Mesendoderm (in vitro differentiated cells): Measurements from ENCODE around the gene PCNX1.

Experiments
- DNase-seq: peaks from one replicate; pipeline ENCODE4 v3.0.0; 2013
- H2AK5ac ChIP-seq: 2 replicates; pipeline ENCODE4 v1.6.1; 2013; ENCODE audit warnings: low read length, inconsistent platforms
- H2BK120ac ChIP-seq: 2 replicates; pipeline ENCODE4 v1.6.1; 2013; ENCODE audit warnings: low read depth, mild to moderate bottlenecking, low read length, moderate library complexity, mixed read lengths
- H2BK15ac ChIP-seq: replicated peaks from 2 replicates; pipeline ENCODE4 v1.6.1; 2013; ENCODE audit warnings: low read depth, mild to moderate bottlenecking, moderate library complexity
- H2BK5ac ChIP-seq: 2 replicates; pipeline ENCODE4 v1.6.1; 2013; ENCODE audit warnings: low read length, inconsistent platforms
- H3K18ac ChIP-seq: 2 replicates; pipeline ENCODE4 v1.6.1; 2013; ENCODE audit warnings: mild to moderate bottlenecking, low read length, mixed read lengths
- H3K23ac ChIP-seq: one replicate; pipeline ENCODE4 v1.6.1; 2013; ENCODE audit warnings: low read length
- H3K27ac ChIP-seq: 2 replicates; pipeline ENCODE4 v1.5.1; 2013; ENCODE audit warnings: low read depth, mild to moderate bottlenecking, inconsistent platforms, low read length, moderate library complexity
- H3K27me3 ChIP-seq: 2 replicates; pipeline ENCODE4 v1.6.1; 2013; ENCODE audit warnings: low read length, control low read depth, mild to moderate bottlenecking, inconsistent platforms; ENCODE audit not compliant: insufficient read depth, poor library complexity
- H3K36me3 ChIP-seq: 2 replicates; pipeline ENCODE4 v1.6.1; 2013; ENCODE audit warnings: low read length, inconsistent platforms; ENCODE audit not compliant: control insufficient read depth, insufficient read depth
- H3K4ac ChIP-seq: one replicate; pipeline ENCODE4 v1.6.1; 2013; ENCODE audit warnings: low read depth, mild to moderate bottlenecking, low read length, moderate library complexity
- H3K4me1 ChIP-seq: 2 replicates; pipeline ENCODE4 v1.6.1; 2013; ENCODE audit warnings: low read depth, low read length, inconsistent platforms; ENCODE audit not compliant: control insufficient read depth
- H3K4me2 ChIP-seq: 2 replicates; pipeline ENCODE4 v1.6.1; 2013; ENCODE audit warnings: low read length
- H3K4me3 ChIP-seq: 2 replicates; pipeline ENCODE4 v1.5.1; 2013; ENCODE audit warnings: mild to moderate bottlenecking, low read length
- H3K56ac ChIP-seq: one replicate; pipeline ENCODE4 v1.6.1; 2013; ENCODE audit warnings: low read length
- H3K79me1 ChIP-seq: 2 replicates; pipeline ENCODE4 v1.6.1; 2013; ENCODE audit warnings: low read length, inconsistent platforms
- H3K79me2 ChIP-seq: 2 replicates; pipeline ENCODE4 v1.6.1; 2013; ENCODE audit warnings: mild to moderate bottlenecking, low read length; ENCODE audit not compliant: control insufficient read depth, insufficient read depth
- H3K9ac ChIP-seq: 2 replicates; pipeline ENCODE4 v1.6.1; 2013; ENCODE audit warnings: low read length, inconsistent platforms
- H4K5ac ChIP-seq: one replicate; pipeline ENCODE4 v1.6.1; 2013; ENCODE audit warnings: low read length
- H4K8ac ChIP-seq: one replicate; pipeline ENCODE4 v1.6.1; 2013; ENCODE audit warnings: low read depth, mild to moderate bottlenecking, control low read depth, low read length, moderate library complexity
- WGBS: extraction: QIAGEN DNeasy Blood & Tissue Kit; methylation state at CpG from one replicate; pipeline ENCODE4 v1.1.7; 2013; ENCODE audit warnings: low lambda C conversion rate, missing lambda C conversion rate; ENCODE audit not compliant: insufficient coverage; ENCODE audit errors: extremely low coverage; 5-methylcytosine and 5-hydroxymethylcytosine counted together

Gene PCNX1

DNA sequence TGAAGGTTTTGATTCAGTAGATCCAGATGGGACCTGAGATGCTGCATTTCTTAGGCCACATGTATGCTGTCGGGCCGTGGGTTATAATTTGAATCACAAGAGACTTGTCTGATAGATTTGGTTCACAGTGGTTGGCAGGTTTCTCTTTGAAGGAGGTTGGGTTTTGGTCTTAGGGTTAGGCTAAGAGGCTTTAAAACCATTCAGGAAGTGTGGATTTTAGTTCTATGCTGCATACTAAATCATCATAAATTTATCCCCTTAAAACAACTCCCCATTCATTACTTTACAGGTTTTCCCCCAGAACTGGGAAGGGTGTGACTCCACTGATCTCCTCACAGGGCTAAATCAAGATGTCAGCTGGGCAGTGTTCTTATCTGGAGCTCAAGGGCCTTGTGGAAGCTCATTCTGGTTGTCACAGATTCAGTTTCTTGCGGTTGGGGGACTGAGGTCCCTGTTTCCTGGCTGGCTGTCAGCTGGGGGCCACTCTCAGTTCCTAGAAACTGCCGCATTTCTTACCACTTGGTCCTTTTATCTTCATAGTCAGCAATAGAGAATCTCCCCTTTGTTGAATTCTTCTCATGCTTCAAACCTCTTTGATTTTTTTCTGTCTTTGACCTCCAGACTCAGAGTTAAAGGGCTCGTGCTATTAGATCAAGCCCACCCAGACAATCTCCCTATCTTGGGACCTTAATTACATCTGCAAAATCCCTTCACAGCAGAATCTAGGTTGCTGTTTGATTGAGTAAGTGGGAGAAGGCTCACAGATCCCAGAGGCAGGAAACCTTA is 20.6 kb upstream of the PCNX1 start:
- H4K5ac ChIP-seq = no peak overlapping the region
- no peak overlapping the region for H3K18ac ChIP-seq
- H4K8ac ChIP-seq = no peak overlapping the region
- H2BK120ac ChIP-seq = no peak overlapping the region
- H2AK5ac ChIP-seq = no peak overlapping the region
- H3K79me2 ChIP-seq = no peaks in the 10 kb centered on the region
- no peaks in the 10 kb centered on the region for H3K36me3 ChIP-seq
- no peak overlapping the region for H3K27ac ChIP-seq
- peak; percentile 46 for DNase-seq
- H2BK5ac ChIP-seq = no peak overlapping the region
- H3K23ac ChIP-seq = no peak overlapping the region
- H3K4me1 ChIP-seq = no peaks in the 10 kb centered on the region
- H3K79me1 ChIP-seq = no peaks in the 10 kb centered on the region
- WGBS = no CpG with 5 or more reads among the region's 5 CpGs
- no peak overlapping the region for H3K4ac ChIP-seq
- H3K56ac ChIP-seq = no peak overlapping the region
- no peak overlapping the region for H3K4me2 ChIP-seq
- H2BK15ac ChIP-seq = no peak overlapping the region
- H3K9ac ChIP-seq = no peak overlapping the region
- no peak overlapping the region for H3K4me3 ChIP-seq
- H3K27me3 ChIP-seq = no peaks in the 10 kb centered on the region

DNA sequence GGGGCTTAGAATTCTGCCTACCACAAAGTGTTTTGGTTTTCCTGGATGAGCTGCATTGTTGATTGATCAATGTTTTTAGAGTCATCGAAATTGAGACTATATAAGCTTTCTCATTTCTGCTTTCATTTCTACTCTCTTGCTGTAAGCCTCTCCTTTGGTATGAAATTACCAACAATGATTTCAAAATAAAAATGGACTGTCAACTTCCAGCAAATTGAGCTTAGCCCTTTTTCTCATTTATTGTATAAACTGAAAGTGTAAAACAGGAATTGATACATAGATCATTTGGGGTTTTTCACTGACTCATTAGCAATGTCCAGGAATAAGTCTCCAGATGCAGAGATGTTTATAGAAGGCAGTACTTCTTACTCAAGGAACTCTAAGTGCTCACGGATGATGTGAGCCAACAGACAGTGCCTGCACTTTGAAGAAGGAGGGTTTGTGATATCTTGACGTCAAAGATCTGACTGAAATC is 20.0 kb upstream of the PCNX1 start:
- H3K9ac ChIP-seq = no peak overlapping the region
- H3K79me1 ChIP-seq = no peaks in the 10 kb centered on the region
- H3K56ac ChIP-seq = no peak overlapping the region
- H3K4me2 ChIP-seq = no peak overlapping the region
- H3K79me2 ChIP-seq = no peaks in the 10 kb centered on the region
- H3K27ac ChIP-seq = no peak overlapping the region
- DNase-seq = no peak
- H3K18ac ChIP-seq = no peak overlapping the region
- no peaks in the 10 kb centered on the region for H3K36me3 ChIP-seq
- H3K4ac ChIP-seq = no peak overlapping the region
- no peak overlapping the region for H2BK15ac ChIP-seq
- no peak overlapping the region for H4K5ac ChIP-seq
- H4K8ac ChIP-seq = no peak overlapping the region
- H3K4me1 ChIP-seq = no peaks in the 10 kb centered on the region
- no peak overlapping the region for H2AK5ac ChIP-seq
- no peak overlapping the region for H3K23ac ChIP-seq
- no peaks in the 10 kb centered on the region for H3K27me3 ChIP-seq
- no peak overlapping the region for H3K4me3 ChIP-seq
- WGBS = no CpG with 5 or more reads among the region's 3 CpGs
- no peak overlapping the region for H2BK5ac ChIP-seq
- no peak overlapping the region for H2BK120ac ChIP-seq

DNA sequence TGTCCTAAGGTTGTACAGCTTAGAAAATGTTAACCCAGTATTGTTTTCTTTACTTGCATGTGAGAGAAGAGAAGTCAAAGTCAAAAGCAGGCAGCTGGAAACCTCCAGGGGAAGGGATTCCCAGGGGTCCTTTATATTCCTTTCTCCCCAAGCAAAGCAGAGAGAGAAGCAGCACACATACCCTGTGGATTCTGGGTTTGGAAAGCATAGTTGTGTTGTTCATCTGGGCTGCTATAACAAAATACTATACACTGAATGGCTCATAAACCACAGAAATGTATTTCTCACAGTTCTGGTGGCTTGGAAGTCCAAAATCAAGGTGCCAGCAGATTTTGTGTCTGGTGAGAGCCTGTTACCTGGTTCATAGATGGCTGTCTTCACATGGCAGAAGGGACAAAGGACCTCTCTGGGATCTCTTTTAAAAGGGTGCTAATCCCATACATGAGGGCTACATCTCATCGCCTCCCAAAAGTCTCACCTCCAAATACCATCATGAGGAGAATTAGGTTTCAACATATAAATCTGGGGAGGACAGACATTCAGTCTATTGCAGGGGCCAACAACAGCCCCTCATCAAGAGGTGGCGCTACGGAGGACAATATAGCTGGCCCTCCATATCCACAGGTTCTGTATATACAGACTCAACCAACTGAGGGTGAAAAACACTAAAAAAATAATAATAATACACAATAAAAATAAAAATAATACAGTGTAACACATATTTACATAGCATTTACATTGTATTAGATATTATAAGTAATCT is 19.3 kb upstream of the PCNX1 start:
- Histone ChIP-seq H3K18ac (no peak overlapping the region), H3K56ac (no peak overlapping the region), H3K4me3 (no peak overlapping the region), H2BK5ac (no peak overlapping the region), H3K9ac (no peak overlapping the region), H3K4me2 (no peak overlapping the region), H3K4me1 (no peaks in the 10 kb centered on the region), H3K27me3 (no peaks in the 10 kb centered on the region), H2BK15ac (no peak overlapping the region), H4K5ac (no peak overlapping the region), H3K23ac (no peak overlapping the region), H2BK120ac (no peak overlapping the region), H4K8ac (no peak overlapping the region), H3K79me1 (no peaks in the 10 kb centered on the region), H3K27ac (no peak overlapping the region), H2AK5ac (no peak overlapping the region), H3K36me3 (no peaks in the 10 kb centered on the region), H3K79me2 (no peaks in the 10 kb centered on the region), H3K4ac (no peak overlapping the region)
- peak; percentile 26 for DNase-seq
- no CpG with 5 or more reads among the region's 3 CpGs for WGBS

DNA sequence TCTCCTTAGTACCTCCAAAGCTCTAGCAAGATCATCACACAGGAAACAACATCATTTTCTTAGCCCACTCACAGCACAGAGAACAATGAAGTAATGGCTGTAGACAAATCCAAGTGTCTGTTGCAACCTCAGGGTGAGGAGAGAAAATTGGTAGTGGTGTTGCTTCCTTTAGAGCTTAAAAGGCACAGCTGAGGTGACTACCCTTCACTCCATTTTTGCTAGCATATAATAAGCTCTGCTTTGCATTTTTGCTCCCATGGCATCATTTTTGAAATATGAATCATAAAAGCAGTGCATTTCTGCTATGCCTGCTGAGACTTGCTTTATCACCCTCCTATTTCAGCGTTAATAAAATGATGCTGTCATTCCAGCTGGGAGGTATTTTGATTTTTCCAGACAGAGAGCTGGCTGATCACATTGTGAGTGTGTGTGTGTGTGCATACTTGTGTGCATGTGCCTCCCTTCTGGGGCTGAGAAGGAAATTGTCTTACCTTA is 18.5 kb upstream of the PCNX1 start:
- Histone ChIP-seq H3K79me1 (no peaks in the 10 kb centered on the region), H2BK5ac (no peak overlapping the region), H3K4me2 (no peak overlapping the region), H3K36me3 (no peaks in the 10 kb centered on the region), H3K4me3 (no peak overlapping the region), H4K8ac (no peak overlapping the region), H3K18ac (no peak overlapping the region), H3K4me1 (no peaks in the 10 kb centered on the region), H3K9ac (no peak overlapping the region), H3K56ac (no peak overlapping the region), H2AK5ac (no peak overlapping the region), H3K4ac (no peak overlapping the region), H3K23ac (no peak overlapping the region), H3K27ac (no peak overlapping the region), H3K79me2 (no peaks in the 10 kb centered on the region), H2BK15ac (no peak overlapping the region), H4K5ac (no peak overlapping the region), H3K27me3 (no peaks in the 10 kb centered on the region), H2BK120ac (no peak overlapping the region)
- no CpG with 5 or more reads among the region's 1 CpG for WGBS
- DNase-seq = no peak

DNA sequence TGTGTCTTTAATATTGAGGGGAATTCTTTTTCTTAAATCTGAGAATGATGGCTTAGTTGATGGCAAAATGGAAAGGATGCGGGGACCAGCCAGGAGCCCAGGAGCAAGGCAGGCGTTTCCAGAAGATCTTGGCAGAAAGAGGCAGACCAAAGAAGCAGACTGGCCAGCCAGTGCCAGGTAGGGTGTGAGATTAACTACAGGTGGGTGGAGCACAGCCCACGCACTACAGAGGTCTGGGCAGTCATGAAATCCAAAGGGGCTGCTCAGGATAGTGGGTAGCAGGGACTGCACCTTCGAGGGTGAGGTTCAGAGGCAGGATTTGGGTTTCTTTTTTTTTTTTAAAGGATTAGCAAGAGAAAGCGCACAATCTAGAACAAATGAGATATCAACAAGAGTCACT is 17.7 kb upstream of the PCNX1 start:
- Histone ChIP-seq H4K5ac (no peak overlapping the region), H3K4ac (no peak overlapping the region), H2BK120ac (no peak overlapping the region), H3K56ac (no peak overlapping the region), H3K79me1 (no peaks in the 10 kb centered on the region), H3K36me3 (no peaks in the 10 kb centered on the region), H3K4me2 (no peak overlapping the region), H3K4me3 (no peak overlapping the region), H4K8ac (no peak overlapping the region), H3K79me2 (no peaks in the 10 kb centered on the region), H2AK5ac (no peak overlapping the region), H3K4me1 (no peaks in the 10 kb centered on the region), H3K9ac (no peak overlapping the region), H3K18ac (no peak overlapping the region), H3K27ac (no peak overlapping the region), H2BK5ac (no peak overlapping the region), H2BK15ac (no peak overlapping the region), H3K27me3 (no peaks in the 10 kb centered on the region), H3K23ac (no peak overlapping the region)
- no peak for DNase-seq
- WGBS = no CpG with 5 or more reads among the region's 5 CpGs
